K562 (cell line): ENCODE data around the gene HS3ST3B1. TPM values are rescaled to one million over a fixed set of nuclear protein-coding genes. Genes with fewer than 3 reads are reported as not detected.

Experiments used
- ATAC-seq: fragments of 200-7000 bp; cut with Tn5 transposase; 3 replicates; pipeline ENCODE4 v1.9.1; 2020; ENCODE audit warnings: moderate library complexity
- BruUV-seq: library from RNA; stranded (reverse); fragments of 400-500 nt; replicated peaks from 2 replicates; lab custom pipeline; 2021; lab: Mats Ljungman, UMichigan
- CTCF ChIA-PET: fragments of 300-600 bp; formaldehyde crosslinking; extraction: SDS; loops from one replicate; lab custom pipeline; 2021; ENCODE audit warnings: low intra/inter-chr PET ratio; lab: Yijun Ruan, JAX
- POLR2A ChIA-PET: fragments of 300-600, 350-650 bp; sonication (Branson Sonifier 250); formaldehyde crosslinking; extraction: SDS; loops from one replicate; lab custom pipeline; 2021; ENCODE audit warnings: antibody characterized with exemption, inconsistent platforms; lab: Yijun Ruan, JAX
- DNase-seq, 4 experiments: peaks; one replicate each; pipeline versions ENCODE4 v3.0.0 to v3.0.0-alpha.2; 2011 to 2018; ENCODE audit warnings: low spot score in 3 of 4, mixed read lengths in 3 of 4; ENCODE audit errors: extremely low read depth in 1 of 4
- FAIRE-seq: peaks from 2 replicates; lab custom pipeline; 2011; peaks lifted over from hg19 to GRCh38; lab: Jason Lieb, UNC
- H2AFZ ChIP-seq: 2 replicates; pipeline ENCODE4 v1.6.0; 2011; ENCODE audit warnings: low read depth, low read length, control low read depth, inconsistent platforms
- H3K27ac ChIP-seq: fragments of 200-600 bp; 3 replicates; pipeline ENCODE4 v1.8.0; 2011; ENCODE audit warnings: low read depth, mild to moderate bottlenecking, control low read depth, inconsistent platforms, low read length, moderate library complexity, mixed read lengths; ENCODE audit errors: extremely low read depth
- H3K27me3 ChIP-seq, 2 experiments: fragments of 300-600 bp in 1 of 2; 2 replicates in 1 of 2; 3 replicates in 1 of 2; pipeline versions ENCODE4 v1.6.0 to v1.8.0; 2011; ENCODE audit warnings: inconsistent platforms in 2 of 2, low read length in 2 of 2, mild to moderate bottlenecking in 1 of 2, mixed read lengths in 1 of 2, moderate library complexity in 1 of 2; ENCODE audit not compliant: control insufficient read depth in 2 of 2, insufficient read depth in 2 of 2
- H3K36me3 ChIP-seq: fragments of 300-600 bp; 3 replicates; pipeline ENCODE4 v1.8.0; 2011; ENCODE audit warnings: mild to moderate bottlenecking, low read length, inconsistent platforms; ENCODE audit not compliant: control insufficient read depth, insufficient read depth
- H3K4me1 ChIP-seq, 2 experiments: fragments of 200-600 bp in 1 of 2; replicated peaks in 1 of 2; 2 replicates in 1 of 2; 3 replicates in 1 of 2; pipeline versions ENCODE4 v1.5.1 to v1.8.0; 2011; ENCODE audit warnings: inconsistent platforms in 2 of 2, low read length in 2 of 2, mild to moderate bottlenecking in 1 of 2, mixed read lengths in 1 of 2, moderate library complexity in 1 of 2; ENCODE audit not compliant: control insufficient read depth in 2 of 2, insufficient read depth in 2 of 2
- H3K4me2 ChIP-seq: 2 replicates; pipeline ENCODE4 v1.6.1; 2011; ENCODE audit warnings: low read length, control low read depth, inconsistent platforms, mixed read lengths; ENCODE audit not compliant: insufficient read depth
- H3K4me3 ChIP-seq: fragments of 200-600 bp; sonication (generic), shearing (Covaris generic); 2 replicates; pipeline ENCODE4 v1.5.1; 2016; ENCODE audit warnings: control low read depth, inconsistent platforms
- H3K79me2 ChIP-seq: fragments of 200-600 bp; 3 replicates; pipeline ENCODE4 v1.8.0; 2011; ENCODE audit warnings: low read length, inconsistent platforms; ENCODE audit not compliant: control insufficient read depth, insufficient read depth
- H3K9ac ChIP-seq, 2 experiments: 2 replicates each; pipeline versions ENCODE4 v1.6.0 to v1.6.1; 2011; ENCODE audit warnings: low read depth in 2 of 2, low read length in 2 of 2, control low read depth in 1 of 2, inconsistent platforms in 1 of 2, mild to moderate bottlenecking in 1 of 2, mixed read lengths in 1 of 2; ENCODE audit not compliant: insufficient read depth in 1 of 2
- H3K9me1 ChIP-seq: one replicate; pipeline ENCODE4 v1.6.0; 2011; ENCODE audit warnings: inconsistent platforms, mild to moderate bottlenecking, low read length, moderate library complexity; ENCODE audit not compliant: control insufficient read depth, insufficient read depth
- H3K9me3 ChIP-seq: replicated peaks from 2 replicates; pipeline ENCODE4 v1.5.1; 2011; ENCODE audit warnings: low read depth, low read length, inconsistent platforms; ENCODE audit not compliant: control insufficient read depth, insufficient read depth
- H4K20me1 ChIP-seq: replicated peaks from 2 replicates; pipeline ENCODE4 v1.6.1; 2011; ENCODE audit warnings: low read length, inconsistent platforms, mixed read lengths; ENCODE audit not compliant: control insufficient read depth, insufficient read depth
- CHD4 ChIP-seq: fragments of 200-600 bp; sonication (generic); IDR thresholded peaks from 3 replicates; pipeline ENCODE4 v1.6.1; 2012; ENCODE audit warnings: low read depth, mild to moderate bottlenecking, mixed read lengths, low read length, inconsistent platforms; ENCODE audit not compliant: insufficient read depth, insufficient replicate concordance, poor library complexity, severe bottlenecking
- CUX1 ChIP-seq: fragments of 200-800 bp; sonication (Bioruptor generic); IDR thresholded peaks from 2 replicates; pipeline ENCODE4 v1.6.1; 2016; ENCODE audit warnings: missing genetic modification characterization, missing compliant biosample characterization
- EGR1 ChIP-seq: fragments of 450-650 bp; conservative IDR thresholded peaks from 2 replicates; pipeline ENCODE4 v1.6.1; 2017; ENCODE audit warnings: mild to moderate bottlenecking
- EP300 ChIP-seq: IDR thresholded peaks from 2 replicates; pipeline ENCODE4 v1.6.1; 2012; ENCODE audit warnings: low read length, improper control_type of control experiment
- PCBP1 ChIP-seq: fragments of 200-400 bp; formaldehyde crosslinking; IDR thresholded peaks from 2 replicates; pipeline ENCODE4 v1.6.1; 2018; ENCODE audit warnings: mild to moderate bottlenecking, low read depth, low read length; ENCODE audit not compliant: poor library complexity, severe bottlenecking
- RBBP5 ChIP-seq: fragments of 200-600 bp; sonication (generic); IDR thresholded peaks from 2 replicates; pipeline ENCODE4 v1.6.1; 2012; ENCODE audit warnings: borderline replicate concordance, mild to moderate bottlenecking, low read length, control low read depth, inconsistent platforms; ENCODE audit not compliant: insufficient read depth, poor library complexity, severe bottlenecking
- SIX5 ChIP-seq, 2 experiments: IDR thresholded peaks; 2 replicates each; pipeline ENCODE4 v1.6.1; 2011; ENCODE audit warnings: low read length in 2 of 2, borderline replicate concordance in 1 of 2, low read depth in 1 of 2, mild to moderate bottlenecking in 1 of 2, moderate library complexity in 1 of 2; ENCODE audit not compliant: insufficient read depth in 1 of 2
- ZBTB8A ChIP-seq: fragments of 450-650 bp; IDR thresholded peaks from 2 replicates; pipeline ENCODE4 v1.6.1; 2018; ENCODE audit warnings: mild to moderate bottlenecking, moderate library complexity; ENCODE audit not compliant: partially characterized antibody
- ZNF354B ChIP-seq: fragments of 250-450 bp; sonication (Bioruptor Pico); IDR thresholded peaks from 2 replicates; pipeline ENCODE4 v1.4.0; 2020
- ZNF717 ChIP-seq: fragments of 250-450 bp; sonication (Bioruptor Pico); IDR thresholded peaks from 2 replicates; pipeline ENCODE4 v1.5.0; 2021
- WGBS: fragments of 100-300 bp; shearing (Covaris generic); methylation state at CpG from one replicate; pipeline ENCODE4 v1.1.6; 2016; ENCODE audit warnings: low coverage, mixed read lengths; ENCODE audit not compliant: insufficient coverage; ENCODE audit errors: missing lambda C conversion rate; 5-methylcytosine and 5-hydroxymethylcytosine counted together
- in situ Hi-C: fragments of 300-500 bp; cut with MboI; formaldehyde crosslinking; loops from 4 replicates; pipeline ENCODE4 v1.15.0; 2018; ENCODE audit warnings: inconsistent platforms, mixed read lengths
- intact Hi-C: fragments of 100-400 bp; cut with micrococcal nuclease; formaldehyde crosslinking; loops from 2 replicates; pipeline ENCODE4 v1.14.2; 2022
- polyA plus RNA-seq, 8 experiments: library from polyadenylated mRNA; depleted of rRNA in 4 of 8; stranded (reverse) in 5 of 8; unstranded in 3 of 8; fragments of >200 nt; fragmentation: Nextera tagmentation in 2 of 8; fragmentation: Illumina TruSeq in 1 of 8; extraction: Ambion mirVana in 2 of 8; extraction: Trizol in 1 of 8; gene quantifications; 2 replicates each; pipeline versions ENCODE4 v1.2.1 to v1.2.3, GENCODE V29; 2011 to 2014; ENCODE audit warnings: inconsistent platforms in 1 of 8, missing spikeins in 1 of 8
- total RNA-seq, 7 experiments: library from RNA; depleted of rRNA in 6 of 7; stranded (reverse); fragments of >200 nt in 6 of 7; fragmentation: Illumina TruSeq in 2 of 7; extraction: Trizol in 2 of 7; gene quantifications; 2 replicates each; pipeline versions ENCODE4 v1.2.1 to v1.2.3, GENCODE V29; 2011 to 2021; ENCODE audit warnings: low replicate concordance in 1 of 7

The HS3ST3B1 gene
- total and polyA plus RNA-seq, 9 of the 15 experiments (the other 6 are each of a cell fraction or from before 2014, with no cell fraction given), result 1.9 to 12.9 (median 3.7) TPM

- DNase-seq (no peak), ATAC-seq (no peak), FAIRE-seq (no peak)
- H2AFZ ChIP-seq, result no peak overlapping the region
- no TSS peak for BruUV-seq
- no peaks in the 10 kb centered on the region for H3K79me2 ChIP-seq
- 0% methylated on average over 4 of the region's 5 CpGs for WGBS
- H3K27me3 ChIP-seq, result no peaks in the 10 kb centered on the region; a peak in 1 of 5 replicates
- H3K9ac ChIP-seq, result no peak overlapping the region
- H3K4me3 ChIP-seq, result no peak overlapping the region
- TF ChIP-seq RBBP5 (no peak), EGR1 (no peak), PCBP1 (no peak), ZBTB8A (no peak), CHD4 (no peak), CUX1 (CRISPR knock-in tag) (no peak), SIX5 (IDR thresholded peaks at IDR 0.05; ENCODE audit: borderline replicate concordance in 1 of 2, insufficient read depth in 1 of 2, low read depth in 1 of 2, low read length in 2 of 2) (no peak), ZNF354B (no peak), ZNF717 (CRISPR knock-in tag) (no peak), EP300 (no peak)
- intact Hi-C loops, result no loop called here
- H4K20me1 ChIP-seq, result no peaks in the 10 kb centered on the region
- no peaks in the 10 kb centered on the region for H3K36me3 ChIP-seq
- ChIA-PET POLR2A (no interaction called here), CTCF (no interaction called here)
- no peak overlapping the region for H3K27ac ChIP-seq
- no peaks in the 10 kb centered on the region for H3K9me1 ChIP-seq
- H3K4me2 ChIP-seq, result no peak overlapping the region
- in situ Hi-C loops, result no loop called here
- no peaks in the 10 kb centered on the region for H3K9me3 ChIP-seq
- no peaks in the 10 kb centered on the region for H3K4me1 ChIP-seq
Observed at GRCh38 chr17:14269473-14269872, 31.4 kb upstream of the HS3ST3B1 start.
